HEK293 (cell line): ENCODE measurements around the gene GPX4.

ENCODE experiments used
- CTCF ChIA-PET: fragments of 350-600 bp; formaldehyde crosslinking; extraction: SDS; loops from one replicate; lab custom pipeline; 2021; ENCODE audit warnings: antibody characterized with exemption; lab: Yijun Ruan, JAX
- POLR2A ChIA-PET: fragments of 300-600 bp; formaldehyde crosslinking; extraction: SDS; loops from one replicate; lab custom pipeline; 2020; ENCODE audit warnings: antibody characterized with exemption, inconsistent platforms; lab: Yijun Ruan, JAX
- H3K27ac ChIP-seq: fragments of 200-500 bp; sonication (Bioruptor generic); 2 replicates; pipeline ENCODE4 v1.5.1; 2014; ENCODE audit warnings: low read depth, low read length, control low read depth, inconsistent platforms; ENCODE audit errors: extremely low read depth
- H3K36me3 ChIP-seq, 2 experiments: fragments of 200-500 bp in 1 of 2; sonication (Bioruptor generic) in 1 of 2; 1 replicate in 1 of 2; 2 replicates in 1 of 2; pipeline ENCODE4 v1.5.1; 2014 to 2017; ENCODE audit warnings: inconsistent platforms in 2 of 2, low read length in 2 of 2; ENCODE audit not compliant: control insufficient read depth in 2 of 2, insufficient read depth in 1 of 2
- H3K4me1 ChIP-seq: fragments of 200-500 bp; sonication (Bioruptor generic); 2 replicates; pipeline ENCODE4 v1.5.1; 2014; ENCODE audit warnings: mild to moderate bottlenecking, low read length, inconsistent platforms; ENCODE audit not compliant: control insufficient read depth, insufficient read depth
- H3K4me3 ChIP-seq: 2 replicates; pipeline ENCODE4 v1.5.1; 2011; ENCODE audit warnings: low read depth, mild to moderate bottlenecking, control low read depth, low read length, moderate library complexity
- H3K9me3 ChIP-seq: fragments of 200-500 bp; sonication (Bioruptor generic); 2 replicates; pipeline ENCODE4 v1.5.1; 2014; ENCODE audit warnings: low read depth, low read length, inconsistent platforms; ENCODE audit not compliant: control insufficient read depth, insufficient read depth
- MYNN ChIP-seq: fragments of 450-650 bp; formaldehyde crosslinking; IDR thresholded peaks from 2 replicates; pipeline ENCODE4 v1.5.1; 2016; ENCODE audit warnings: missing biosample characterization, missing genetic modification characterization, borderline replicate concordance
- MZF1 ChIP-seq: fragments of 450-650 bp; formaldehyde crosslinking; IDR thresholded peaks from 2 replicates; pipeline ENCODE4 v1.5.1; 2017; ENCODE audit warnings: missing biosample characterization, missing genetic modification characterization, borderline replicate concordance
- SP2 ChIP-seq: fragments of 450-650 bp; formaldehyde crosslinking; IDR thresholded peaks from 2 replicates; pipeline ENCODE4 v1.5.1; 2016; ENCODE audit warnings: missing biosample characterization, missing genetic modification characterization
- TCF7L2 ChIP-seq: IDR thresholded peaks from 2 replicates; pipeline ENCODE4 v1.6.1; 2011; ENCODE audit warnings: low read depth, mild to moderate bottlenecking, inconsistent platforms, low read length, moderate library complexity, borderline replicate concordance
- ZBTB11 ChIP-seq: fragments of 450-650 bp; formaldehyde crosslinking; conservative IDR thresholded peaks from 2 replicates; pipeline ENCODE4 v1.5.1; 2016; ENCODE audit warnings: low read depth, missing biosample characterization, missing genetic modification characterization
- ZBTB7A ChIP-seq: fragments of 450-650 bp; formaldehyde crosslinking; IDR thresholded peaks from 2 replicates; pipeline ENCODE4 v1.5.1; 2016; ENCODE audit warnings: low read depth, missing biosample characterization, missing genetic modification characterization
- ZNF2 ChIP-seq: fragments of 450-650 bp; formaldehyde crosslinking; IDR thresholded peaks from 2 replicates; pipeline ENCODE4 v1.5.1; 2016; ENCODE audit warnings: missing biosample characterization, missing genetic modification characterization
- ZNF302 ChIP-seq: fragments of 450-650 bp; formaldehyde crosslinking; IDR thresholded peaks from 2 replicates; pipeline ENCODE4 v1.5.1; 2016; ENCODE audit warnings: missing biosample characterization, missing genetic modification characterization, low read depth
- ZNF335 ChIP-seq: fragments of 450-650 bp; formaldehyde crosslinking; conservative IDR thresholded peaks from 2 replicates; pipeline ENCODE4 v1.5.1; 2016; ENCODE audit warnings: missing biosample characterization, missing genetic modification characterization
- ZNF426 ChIP-seq: fragments of 450-650 bp; formaldehyde crosslinking; IDR thresholded peaks from 2 replicates; pipeline ENCODE4 v1.5.1; 2017; ENCODE audit warnings: missing biosample characterization, missing genetic modification characterization, mild to moderate bottlenecking, inconsistent platforms, moderate library complexity
- ZNF501 ChIP-seq: fragments of 450-650 bp; formaldehyde crosslinking; IDR thresholded peaks from 2 replicates; pipeline ENCODE4 v1.5.1; 2016; ENCODE audit warnings: missing biosample characterization, missing genetic modification characterization
- ZNF529 ChIP-seq: fragments of 450-650 bp; formaldehyde crosslinking; IDR thresholded peaks from 2 replicates; pipeline ENCODE4 v1.5.1; 2017; ENCODE audit warnings: missing genetic modification characterization, missing biosample characterization; ENCODE audit not compliant: insufficient replicate concordance
- ZNF555 ChIP-seq: fragments of 450-650 bp; formaldehyde crosslinking; conservative IDR thresholded peaks from 2 replicates; pipeline ENCODE4 v1.5.1; 2017; ENCODE audit warnings: missing biosample characterization, mild to moderate bottlenecking, missing genetic modification characterization, inconsistent platforms
- ZNF596 ChIP-seq: fragments of 450-650 bp; IDR thresholded peaks from 2 replicates; pipeline ENCODE4 v1.5.0; 2018; ENCODE audit warnings: missing biosample characterization, mild to moderate bottlenecking, missing genetic modification characterization, moderate library complexity
- ZNF600 ChIP-seq: fragments of 450-650 bp; formaldehyde crosslinking; IDR thresholded peaks from 2 replicates; pipeline ENCODE4 v1.5.1; 2016; ENCODE audit warnings: missing biosample characterization, missing genetic modification characterization
- ZNF626 ChIP-seq: fragments of 450-650 bp; sonication (Bioruptor Pico); formaldehyde crosslinking; IDR thresholded peaks from 2 replicates; pipeline ENCODE4 v1.5.1; 2018; ENCODE audit warnings: missing biosample characterization, missing genetic modification characterization, inconsistent platforms
- ZNF654 ChIP-seq: fragments of 450-650 bp; formaldehyde crosslinking; IDR thresholded peaks from 2 replicates; pipeline ENCODE4 v1.5.1; 2016; ENCODE audit warnings: low read depth, missing biosample characterization, missing genetic modification characterization
- ZNF777 ChIP-seq: fragments of 450-650 bp; formaldehyde crosslinking; IDR thresholded peaks from 2 replicates; pipeline ENCODE4 v1.5.1; 2017; ENCODE audit warnings: missing biosample characterization, missing genetic modification characterization, borderline replicate concordance
- ZNF785 ChIP-seq: fragments of 450-650 bp; formaldehyde crosslinking; IDR thresholded peaks from 2 replicates; pipeline ENCODE4 v1.5.1; 2016; ENCODE audit warnings: missing biosample characterization, missing genetic modification characterization
- ZNF830 ChIP-seq: fragments of 450-650 bp; IDR thresholded peaks from 2 replicates; pipeline ENCODE4 v1.5.0; 2018; ENCODE audit warnings: missing biosample characterization, missing genetic modification characterization, low read depth, mild to moderate bottlenecking, moderate library complexity
- TF ChIP-seq, protein P1 (sequence below): fragments of 450-650 bp; IDR thresholded peaks from 2 replicates; pipeline ENCODE4 v1.5.1; 2018; ENCODE audit warnings: missing biosample characterization, missing genetic modification characterization
- TF ChIP-seq, protein P2 (sequence below): fragments of 450-650 bp; formaldehyde crosslinking; IDR thresholded peaks from 2 replicates; pipeline ENCODE4 v1.5.1; 2017; ENCODE audit warnings: missing biosample characterization, missing genetic modification characterization
- TF ChIP-seq, protein P3 (sequence below): fragments of 450-650 bp; formaldehyde crosslinking; optimal IDR thresholded peaks from 2 replicates; pipeline ENCODE3; 2016; ENCODE audit warnings: missing biosample characterization, mild to moderate bottlenecking, missing genetic modification characterization
- TF ChIP-seq, protein P4 (sequence below): fragments of 450-650 bp; formaldehyde crosslinking; IDR thresholded peaks from 2 replicates; pipeline ENCODE4 v1.5.1; 2016; ENCODE audit warnings: missing biosample characterization, missing genetic modification characterization

The GPX4 gene

DNA sequence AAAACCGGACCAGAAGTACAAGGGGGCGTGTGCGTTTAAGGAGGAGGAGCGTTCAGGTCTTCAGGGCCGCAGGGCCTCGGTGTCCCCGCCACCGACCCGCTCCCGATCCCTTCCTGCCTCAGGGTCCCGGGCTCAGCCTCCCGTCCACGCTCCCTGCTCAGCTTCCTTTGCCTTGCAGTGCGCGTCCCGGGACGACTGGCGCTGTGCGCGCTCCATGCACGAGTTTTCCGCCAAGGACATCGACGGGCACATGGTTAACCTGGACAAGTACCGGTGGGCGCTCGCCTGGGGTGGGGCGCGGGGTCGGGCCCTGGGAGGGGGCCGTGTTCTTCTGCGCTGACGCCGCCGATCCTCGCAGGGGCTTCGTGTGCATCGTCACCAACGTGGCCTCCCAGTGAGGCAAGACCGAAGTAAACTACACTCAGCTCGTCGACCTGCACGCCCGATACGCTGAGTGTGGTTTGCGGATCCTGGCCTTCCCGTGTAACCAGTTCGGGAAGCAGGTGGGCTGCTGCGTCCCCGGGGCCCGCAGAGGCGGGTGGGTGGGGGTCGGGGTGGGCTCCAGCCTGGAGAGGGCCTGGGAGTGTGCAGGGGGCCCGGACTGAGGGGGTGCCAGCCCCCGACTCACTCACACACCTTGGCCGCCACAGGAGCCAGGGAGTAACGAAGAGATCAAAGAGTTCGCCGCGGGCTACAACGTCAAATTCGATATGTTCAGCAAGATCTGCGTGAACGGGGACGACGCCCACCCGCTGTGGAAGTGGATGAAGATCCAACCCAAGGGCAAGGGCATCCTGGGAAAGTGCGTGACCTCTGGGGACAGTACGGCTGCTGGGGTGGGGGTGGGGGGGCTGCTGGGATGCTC, 1.4 kb downstream of the GPX4 start (continued):
- TF ChIP-seq ZBTB11 (tag by site-specific recombination) (0 out of 2 replicates have a peak, but pooled peaks have one; percentile 28), ZNF501 (no peak), MYNN (tag by site-specific recombination) (no peak), ZNF555 (tag by site-specific recombination) (no peak), ZNF830 (tag by site-specific recombination) (no peak), ZBTB7A (tag by site-specific recombination) (0 out of 2 replicates have a peak, but pooled peaks have one; percentile 45), ZNF335 (tag by site-specific recombination) (peak; percentile 13; the same call in 1 of the 2 replicates), ZNF426 (tag by site-specific recombination) (no peak), MZF1 (tag by site-specific recombination) (no peak), ZNF529 (tag by site-specific recombination) (no peak), ZNF302 (no peak), ZNF626 (no peak), ZNF2 (peak; percentile 64; the same call in 1 of the 2 replicates), TCF7L2 (no peak), SP2 (0 out of 2 replicates have a peak, but pooled peaks have one; percentile 4)

GRCh38 chr19:1105873-1106840, 2.4 kb downstream of the GPX4 start:
- peaks cover 0 to 49% of the 10 kb centered on the region in 2 experiments; a peak in 1 of 3 replicates for H3K36me3 ChIP-seq
- no peaks in the 10 kb centered on the region for H3K9me3 ChIP-seq
- ChIA-PET CTCF (interaction anchor here (0.7 kb wide), 1 partner anchor 89 kb away, joined by 3 read pairs; no protein-coding TSS in a partner anchor), POLR2A (interaction anchor here (1.8 to 2.3 kb wide), 2 partner anchors 12 to 21 kb away, joined by 6 to 11 read pairs; no protein-coding TSS in a partner anchor)
- no peak overlapping the region for H3K27ac ChIP-seq
- H3K4me1 ChIP-seq, result no peaks in the 10 kb centered on the region; the same call in 1 of the 2 replicates
- H3K4me3 ChIP-seq, result no peak overlapping the region
- TF ChIP-seq ZNF600 (tag by site-specific recombination) (0 out of 2 replicates have a peak, but pooled peaks have one; percentile 68), ZNF777 (tag by site-specific recombination) (no peak), ZNF596 (tag by site-specific recombination) (no peak), MZF1 (tag by site-specific recombination) (no peak), ZNF785 (tag by site-specific recombination) (no peak), ZNF654 (tag by site-specific recombination) (no peak)
- TF ChIP-seq, protein P1, sequence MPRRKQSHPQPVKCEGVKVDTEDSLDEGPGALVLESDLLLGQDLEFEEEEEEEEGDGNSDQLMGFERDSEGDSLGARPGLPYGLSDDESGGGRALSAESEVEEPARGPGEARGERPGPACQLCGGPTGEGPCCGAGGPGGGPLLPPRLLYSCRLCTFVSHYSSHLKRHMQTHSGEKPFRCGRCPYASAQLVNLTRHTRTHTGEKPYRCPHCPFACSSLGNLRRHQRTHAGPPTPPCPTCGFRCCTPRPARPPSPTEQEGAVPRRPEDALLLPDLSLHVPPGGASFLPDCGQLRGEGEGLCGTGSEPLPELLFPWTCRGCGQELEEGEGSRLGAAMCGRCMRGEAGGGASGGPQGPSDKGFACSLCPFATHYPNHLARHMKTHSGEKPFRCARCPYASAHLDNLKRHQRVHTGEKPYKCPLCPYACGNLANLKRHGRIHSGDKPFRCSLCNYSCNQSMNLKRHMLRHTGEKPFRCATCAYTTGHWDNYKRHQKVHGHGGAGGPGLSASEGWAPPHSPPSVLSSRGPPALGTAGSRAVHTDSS (tag by site-specific recombination), result no peak
- TF ChIP-seq, protein P2, sequence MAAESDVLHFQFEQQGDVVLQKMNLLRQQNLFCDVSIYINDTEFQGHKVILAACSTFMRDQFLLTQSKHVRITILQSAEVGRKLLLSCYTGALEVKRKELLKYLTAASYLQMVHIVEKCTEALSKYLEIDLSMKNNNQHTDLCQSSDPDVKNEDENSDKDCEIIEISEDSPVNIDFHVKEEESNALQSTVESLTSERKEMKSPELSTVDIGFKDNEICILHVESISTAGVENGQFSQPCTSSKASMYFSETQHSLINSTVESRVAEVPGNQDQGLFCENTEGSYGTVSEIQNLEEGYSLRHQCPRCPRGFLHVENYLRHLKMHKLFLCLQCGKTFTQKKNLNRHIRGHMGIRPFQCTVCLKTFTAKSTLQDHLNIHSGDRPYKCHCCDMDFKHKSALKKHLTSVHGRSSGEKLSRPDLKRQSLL, result no peak
- TF ChIP-seq, protein P3, sequence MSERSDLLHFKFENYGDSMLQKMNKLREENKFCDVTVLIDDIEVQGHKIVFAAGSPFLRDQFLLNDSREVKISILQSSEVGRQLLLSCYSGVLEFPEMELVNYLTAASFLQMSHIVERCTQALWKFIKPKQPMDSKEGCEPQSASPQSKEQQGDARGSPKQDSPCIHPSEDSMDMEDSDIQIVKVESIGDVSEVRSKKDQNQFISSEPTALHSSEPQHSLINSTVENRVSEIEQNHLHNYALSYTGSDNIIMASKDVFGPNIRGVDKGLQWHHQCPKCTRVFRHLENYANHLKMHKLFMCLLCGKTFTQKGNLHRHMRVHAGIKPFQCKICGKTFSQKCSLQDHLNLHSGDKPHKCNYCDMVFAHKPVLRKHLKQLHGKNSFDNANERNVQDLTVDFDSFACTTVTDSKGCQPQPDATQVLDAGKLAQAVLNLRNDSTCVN (tag by site-specific recombination), result no peak
- TF ChIP-seq, protein P4, sequence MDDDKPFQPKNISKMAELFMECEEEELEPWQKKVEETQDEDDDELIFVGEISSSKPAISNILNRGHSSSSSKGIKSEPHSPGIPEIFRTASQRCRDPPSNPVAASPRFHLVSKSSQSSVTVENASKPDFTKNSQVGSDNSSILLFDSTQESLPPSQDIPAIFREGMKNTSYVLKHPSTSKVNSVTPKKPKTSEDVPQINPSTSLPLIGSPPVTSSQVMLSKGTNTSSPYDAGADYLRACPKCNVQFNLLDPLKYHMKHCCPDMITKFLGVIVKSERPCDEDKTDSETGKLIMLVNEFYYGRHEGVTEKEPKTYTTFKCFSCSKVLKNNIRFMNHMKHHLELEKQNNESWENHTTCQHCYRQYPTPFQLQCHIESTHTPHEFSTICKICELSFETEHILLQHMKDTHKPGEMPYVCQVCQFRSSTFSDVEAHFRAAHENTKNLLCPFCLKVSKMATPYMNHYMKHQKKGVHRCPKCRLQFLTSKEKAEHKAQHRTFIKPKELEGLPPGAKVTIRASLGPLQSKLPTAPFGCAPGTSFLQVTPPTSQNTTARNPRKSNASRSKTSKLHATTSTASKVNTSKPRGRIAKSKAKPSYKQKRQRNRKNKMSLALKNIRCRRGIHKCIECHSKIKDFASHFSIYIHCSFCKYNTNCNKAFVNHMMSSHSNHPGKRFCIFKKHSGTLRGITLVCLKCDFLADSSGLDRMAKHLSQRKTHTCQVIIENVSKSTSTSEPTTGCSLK (tag by site-specific recombination), result no peak
